NCI-H2107 treated with DMSO at 0.1 percent for 48 hours (cell line): ENCODE measurements around the gene TSGA10.
"Not testable (repeated sequence)": the region's sequence is repeated elsewhere in the genome, so short reads cannot be mapped to it uniquely, and the experiment has no call there.

Source experiments
- DNase-seq: peaks from one replicate; lab custom pipeline; 2025; ENCODE audit not compliant: unreplicated experiment; lab: John Stamatoyannopoulos, UW

TSGA10 gene

GRCh38 chr2:99156891-99157290 is 2.1 kb upstream of the TSGA10 start:
- no peak for DNase-seq

- DNase-seq, result no peak
Measured at GRCh38 chr2:99153921-99154604, 679 bp downstream of the TSGA10 start.

GRCh38 chr2:99152199-99152895 is 2.4 kb downstream of the TSGA10 start:
- DNase-seq, result no peak

- no peak for DNase-seq
Measured at GRCh38 chr2:99150706-99151105, 4.0 kb downstream of the TSGA10 start.

GRCh38 chr2:99141110-99142108 is 13.3 kb downstream of the TSGA10 start, which contains the start of gene C2orf15:
Gene C2orf15 (plus strand): TSS chr2:99141707. CDS start chr2:99150559, 8,852 bp downstream.
- DNase-seq, result peak; percentile 95

GRCh38 chr2:99140860-99141109 is 14.0 kb downstream of the TSGA10 start:
- no peak for DNase-seq

GRCh38 chr2:99140056-99140859 is 14.5 kb downstream of the TSGA10 start:
- DNase-seq, result no peak

- DNase-seq, result no peak
Measured at GRCh38 chr2:99139003-99139402, 15.7 kb downstream of the TSGA10 start.

- DNase-seq, result not testable (repeated sequence)
Measured at GRCh38 chr2:99135044-99135556, 19.6 kb downstream of the TSGA10 start.

- no peak for DNase-seq
Measured at GRCh38 chr2:99127981-99128380, 26.8 kb downstream of the TSGA10 start.

- no peak for DNase-seq
Measured at GRCh38 chr2:99112617-99113016, 42.1 kb downstream of the TSGA10 start.

GRCh38 chr2:99111945-99112344 is 42.8 kb downstream of the TSGA10 start:
- no peak for DNase-seq

GRCh38 chr2:99111236-99111635 is 43.5 kb downstream of the TSGA10 start:
- no peak for DNase-seq

GRCh38 chr2:99106913-99107312 is 47.8 kb downstream of the TSGA10 start:
- no peak for DNase-seq

GRCh38 chr2:99104006-99104405 is 50.7 kb downstream of the TSGA10 start:
- DNase-seq, result no peak

GRCh38 chr2:99101697-99102096 is 53.0 kb downstream of the TSGA10 start:
- no peak for DNase-seq

GRCh38 chr2:99096728-99097127 is 58.0 kb downstream of the TSGA10 start:
- DNase-seq, result no peak

- DNase-seq, result no peak
Measured at GRCh38 chr2:99088017-99088416, 66.7 kb downstream of the TSGA10 start.

- DNase-seq, result no peak
Measured at GRCh38 chr2:99086385-99086784, 68.4 kb downstream of the TSGA10 start.

- DNase-seq, result no peak
Measured at GRCh38 chr2:99085421-99085820, 69.3 kb downstream of the TSGA10 start.

GRCh38 chr2:99084256-99084655 is 70.5 kb downstream of the TSGA10 start:
- no peak for DNase-seq
